GM12872 (cell line): ENCODE measurements around the gene GPRIN2.

Experiments used
- TF ChIP-seq, protein P1 (sequence below): IDR thresholded peaks from 3 replicates; pipeline ENCODE4 v1.5.1; 2011; ENCODE audit warnings: low read depth, mild to moderate bottlenecking, low read length, moderate library complexity; ENCODE audit not compliant: insufficient read depth

GPRIN2 gene

DNA sequence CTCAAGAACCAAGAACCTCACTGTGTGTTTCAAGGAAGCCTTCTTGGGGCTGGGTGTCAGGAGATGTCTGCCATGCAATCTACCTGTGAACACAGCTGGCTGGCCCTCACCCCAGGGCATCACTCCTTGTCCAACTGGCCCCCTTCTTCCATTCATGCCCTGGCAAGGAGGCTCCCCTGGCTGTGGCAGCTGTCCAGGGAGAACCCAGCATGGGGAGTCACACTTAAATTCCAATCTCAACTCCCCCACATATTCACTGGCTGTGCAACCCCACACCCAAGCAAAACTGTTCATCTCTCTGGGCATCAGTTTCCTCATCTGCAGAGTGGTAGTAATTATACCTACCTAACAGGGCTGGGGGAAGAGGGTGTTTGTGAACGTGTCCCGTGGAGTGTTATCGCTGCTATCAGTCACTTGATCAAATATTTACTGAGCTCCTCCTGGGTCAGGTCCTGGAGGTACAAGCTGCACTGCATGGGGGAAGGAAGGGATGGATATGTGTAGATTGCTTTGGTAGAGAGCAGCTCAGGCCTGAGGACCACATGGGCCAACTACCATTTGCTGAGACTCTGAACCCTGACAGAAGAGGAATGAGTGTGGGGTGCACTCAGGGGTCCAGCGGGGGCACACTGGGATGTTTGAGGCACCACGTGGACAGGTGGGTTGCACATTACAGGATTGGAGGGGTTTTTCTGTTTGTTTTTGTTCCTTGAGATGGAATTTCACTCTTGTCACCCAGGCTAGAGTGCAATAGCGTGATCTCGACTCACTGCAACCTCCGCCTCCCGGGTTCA lies 2.1 kb upstream of the GPRIN2 start:
- TF ChIP-seq, protein P1, sequence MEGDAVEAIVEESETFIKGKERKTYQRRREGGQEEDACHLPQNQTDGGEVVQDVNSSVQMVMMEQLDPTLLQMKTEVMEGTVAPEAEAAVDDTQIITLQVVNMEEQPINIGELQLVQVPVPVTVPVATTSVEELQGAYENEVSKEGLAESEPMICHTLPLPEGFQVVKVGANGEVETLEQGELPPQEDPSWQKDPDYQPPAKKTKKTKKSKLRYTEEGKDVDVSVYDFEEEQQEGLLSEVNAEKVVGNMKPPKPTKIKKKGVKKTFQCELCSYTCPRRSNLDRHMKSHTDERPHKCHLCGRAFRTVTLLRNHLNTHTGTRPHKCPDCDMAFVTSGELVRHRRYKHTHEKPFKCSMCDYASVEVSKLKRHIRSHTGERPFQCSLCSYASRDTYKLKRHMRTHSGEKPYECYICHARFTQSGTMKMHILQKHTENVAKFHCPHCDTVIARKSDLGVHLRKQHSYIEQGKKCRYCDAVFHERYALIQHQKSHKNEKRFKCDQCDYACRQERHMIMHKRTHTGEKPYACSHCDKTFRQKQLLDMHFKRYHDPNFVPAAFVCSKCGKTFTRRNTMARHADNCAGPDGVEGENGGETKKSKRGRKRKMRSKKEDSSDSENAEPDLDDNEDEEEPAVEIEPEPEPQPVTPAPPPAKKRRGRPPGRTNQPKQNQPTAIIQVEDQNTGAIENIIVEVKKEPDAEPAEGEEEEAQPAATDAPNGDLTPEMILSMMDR, result no peak

DNA sequence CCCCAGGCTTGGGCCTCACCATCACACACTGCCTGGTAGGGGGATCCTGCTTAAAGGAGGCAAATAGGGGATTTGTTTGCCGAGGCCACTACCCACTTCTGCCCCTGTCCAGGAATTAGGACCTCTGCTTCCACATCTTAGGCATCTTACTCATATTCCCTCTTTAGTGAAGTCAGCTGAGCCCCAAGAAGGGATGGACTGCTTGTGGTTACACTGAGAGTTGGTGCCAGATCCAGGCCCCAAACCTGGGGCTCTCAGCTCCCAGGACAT lies 1.6 kb upstream of the GPRIN2 start:
- TF ChIP-seq, protein P1, result no peak

DNA sequence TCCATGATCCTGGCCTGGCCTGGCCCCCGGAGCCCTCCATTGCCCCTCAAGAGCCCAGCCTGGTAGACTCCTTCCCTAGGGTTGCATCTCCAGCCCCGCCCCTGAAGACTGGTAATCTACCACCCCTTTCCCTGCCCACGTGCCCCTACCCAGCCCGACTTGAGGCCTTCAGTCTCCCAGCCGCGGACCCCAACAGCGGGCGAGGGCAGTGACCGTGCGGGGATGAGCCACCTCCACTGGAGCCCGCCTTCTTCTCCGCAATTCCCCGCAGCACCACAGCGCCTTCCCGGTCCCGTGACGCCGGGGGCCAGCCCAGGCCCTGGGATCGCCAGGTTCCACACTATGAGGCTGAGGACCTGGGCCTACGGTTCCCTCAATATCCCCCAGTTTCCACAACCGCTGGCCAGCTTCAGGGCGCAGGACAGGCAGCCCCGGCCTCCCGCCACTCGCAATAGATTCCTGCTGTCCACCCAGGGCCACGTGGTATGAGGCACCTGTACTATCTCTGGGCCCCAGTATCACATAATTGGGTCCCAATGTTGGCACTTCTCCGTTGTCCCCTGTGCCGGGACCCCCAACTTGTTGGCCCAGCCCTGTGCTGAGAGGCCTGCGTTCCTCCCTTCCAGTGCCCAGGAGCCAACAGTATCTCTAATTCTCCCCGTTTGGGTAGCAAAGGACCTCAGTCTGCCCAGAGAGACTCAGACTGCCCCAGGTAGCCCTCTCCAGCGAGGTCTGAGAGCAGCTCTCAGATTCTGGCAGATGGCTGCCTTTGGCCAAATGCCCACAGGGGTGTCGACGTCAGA lies 1.1 kb upstream of the GPRIN2 start:
- TF ChIP-seq, protein P1, result no peak

DNA sequence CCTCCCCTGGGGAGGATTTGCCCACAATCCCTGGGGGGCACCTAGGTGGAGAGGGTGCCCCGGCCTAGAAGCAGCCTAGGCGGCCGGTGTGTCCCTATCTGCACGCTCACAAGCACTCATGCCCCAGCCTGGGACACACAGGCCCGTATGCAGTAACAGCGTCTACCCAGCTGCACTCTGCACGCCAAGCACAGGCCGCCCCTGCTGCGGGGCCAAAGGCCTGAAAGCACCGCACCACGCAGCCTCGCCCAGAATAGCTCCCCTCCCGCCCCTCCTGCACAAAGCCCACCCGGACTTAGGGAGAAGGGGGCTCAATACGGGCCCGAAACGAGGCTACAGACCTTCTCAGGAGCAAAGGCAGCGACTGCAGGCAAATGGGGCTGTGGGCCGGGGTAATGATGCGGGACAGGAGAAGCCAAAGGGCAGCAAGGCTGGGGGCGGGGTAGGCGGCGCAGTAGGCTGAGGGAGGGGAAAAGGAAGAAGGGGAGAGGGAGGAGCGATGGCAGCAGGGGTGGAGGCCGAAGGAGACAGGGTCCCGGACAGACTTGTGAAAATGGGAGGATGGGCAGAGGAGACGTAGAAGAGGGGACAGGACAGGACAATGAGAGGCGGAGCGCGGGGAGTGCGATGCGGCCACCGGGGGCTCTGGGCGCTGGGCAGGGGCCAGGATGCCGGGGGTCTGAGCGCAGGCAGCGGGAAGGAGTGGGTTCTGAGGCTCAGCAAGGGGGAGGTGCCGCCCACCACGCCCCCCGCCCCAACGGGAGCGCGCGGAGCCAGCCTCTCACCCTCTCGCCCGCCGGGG lies 544 bp downstream of the GPRIN2 start:
- TF ChIP-seq, protein P1, result no peak

DNA sequence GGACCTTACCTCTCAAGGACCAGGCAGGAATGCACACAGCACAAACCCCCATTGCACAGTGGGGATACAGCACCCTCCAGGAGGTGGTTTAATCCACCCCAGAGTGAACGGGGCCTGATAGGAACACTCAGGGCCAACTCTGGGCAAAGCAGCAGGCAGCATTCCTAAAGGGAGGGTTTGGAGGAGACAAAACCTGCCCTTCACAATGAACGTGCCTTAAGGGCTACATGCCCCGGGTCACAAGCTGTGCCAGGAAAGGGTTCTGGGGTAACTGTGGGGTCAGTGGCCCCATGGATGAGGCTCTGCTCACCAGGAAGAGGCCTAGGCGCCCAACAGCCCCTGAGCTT lies 1.1 kb downstream of the GPRIN2 start:
- TF ChIP-seq, protein P1, result no peak

DNA sequence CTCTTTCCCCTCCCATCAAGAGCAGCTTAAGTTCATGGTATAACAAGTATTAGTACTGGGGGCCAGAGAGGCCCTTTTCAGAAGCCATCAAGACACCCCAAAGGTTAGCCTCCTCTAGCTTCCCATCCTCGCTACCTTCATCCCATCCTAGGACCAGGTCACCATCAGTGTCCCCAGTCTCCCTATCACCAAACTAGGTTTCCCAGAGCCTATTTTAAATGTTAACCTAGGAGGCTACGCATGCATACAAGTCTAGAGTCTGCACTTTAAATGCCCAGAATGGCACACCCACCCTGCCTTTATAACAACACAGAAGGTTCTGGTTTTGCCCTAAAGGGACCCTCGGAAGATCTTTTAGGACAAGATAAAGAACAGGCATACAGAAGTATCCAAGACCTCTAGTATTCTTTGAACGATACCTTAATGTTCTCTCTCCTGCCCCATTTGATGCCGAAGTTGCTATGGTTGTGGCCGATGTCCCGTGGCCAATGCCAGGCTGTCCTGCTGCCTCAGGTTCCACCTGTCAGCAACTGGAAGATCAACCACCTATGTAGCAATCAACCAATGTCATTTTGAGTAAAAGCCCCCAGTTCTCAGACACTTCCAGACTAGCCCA lies 2.2 kb downstream of the GPRIN2 start:
- TF ChIP-seq, protein P1, result no peak
